K562 (cell line): ENCODE data around the gene GCN1. TPM values are rescaled to one million over a fixed set of nuclear protein-coding genes. Genes with fewer than 3 reads are reported as not detected.

Source experiments
- CREB3L1 ChIP-seq: fragments of 450-650 bp; IDR thresholded peaks from 2 replicates; pipeline ENCODE4 v1.6.1; 2014; ENCODE audit warnings: low read depth, mild to moderate bottlenecking, moderate library complexity, borderline replicate concordance
- DEAF1 ChIP-seq: fragments of 450-650 bp; formaldehyde crosslinking; IDR thresholded peaks from 2 replicates; pipeline ENCODE4 v1.4.0; 2020; ENCODE audit warnings: mild to moderate bottlenecking, moderate library complexity
- E2F4 ChIP-seq: sonication (generic); formaldehyde crosslinking; IDR thresholded peaks from 2 replicates; pipeline ENCODE4 v1.8.0; 2022; ENCODE audit warnings: mild to moderate bottlenecking, low read depth, missing genetic modification reagents
- FOXJ3 ChIP-seq: sonication (generic); formaldehyde crosslinking; IDR thresholded peaks from 2 replicates; pipeline ENCODE4 v1.4.0; 2020; ENCODE audit warnings: mild to moderate bottlenecking, missing genetic modification reagents
- MEIS2 ChIP-seq: fragments of 450-650 bp; IDR thresholded peaks from 2 replicates; pipeline ENCODE4 v1.6.1; 2014; ENCODE audit warnings: mild to moderate bottlenecking; ENCODE audit not compliant: partially characterized antibody
- MTA3 ChIP-seq: fragments of 450-650 bp; formaldehyde crosslinking; IDR thresholded peaks from 2 replicates; pipeline ENCODE4 v1.6.1; 2017; ENCODE audit warnings: mild to moderate bottlenecking, borderline replicate concordance
- MXI1 ChIP-seq: IDR thresholded peaks from 2 replicates; pipeline ENCODE4 v1.6.1; 2011; ENCODE audit warnings: low read depth, mild to moderate bottlenecking, improper control_type of control experiment, low read length
- PTTG1 ChIP-seq: fragments of 450-650 bp; IDR thresholded peaks from 2 replicates; pipeline ENCODE4 v1.6.1; 2016; ENCODE audit warnings: low read depth, mild to moderate bottlenecking, missing genetic modification characterization, missing compliant biosample characterization
- RREB1 ChIP-seq: fragments of 250-450 bp; sonication (Bioruptor Pico); IDR thresholded peaks from 2 replicates; pipeline ENCODE4 v1.4.0; 2020
- RUNX1 ChIP-seq: sonication (generic); IDR thresholded peaks from 2 replicates; pipeline ENCODE4 v1.6.1; 2016; ENCODE audit warnings: antibody characterized with exemption, low read depth
- U2AF2 ChIP-seq: fragments of 200-400 bp; formaldehyde crosslinking; optimal IDR thresholded peaks from 2 replicates; pipeline ENCODE3; 2017; ENCODE audit warnings: low read depth, mild to moderate bottlenecking, low read length
- USF1 ChIP-seq: sonication (generic); formaldehyde crosslinking; IDR thresholded peaks from 2 replicates; pipeline ENCODE4 v1.9.0; 2022; ENCODE audit warnings: mild to moderate bottlenecking, missing genetic modification reagents
- ZBTB2 ChIP-seq: fragments of 450-650 bp; IDR thresholded peaks from 2 replicates; pipeline ENCODE4 v1.6.1; 2016; ENCODE audit warnings: antibody characterized with exemption
- polyA plus RNA-seq, 8 experiments: library from polyadenylated mRNA; depleted of rRNA in 4 of 8; stranded (reverse) in 5 of 8; unstranded in 3 of 8; fragments of >200 nt; fragmentation: Nextera tagmentation in 2 of 8; fragmentation: Illumina TruSeq in 1 of 8; extraction: Ambion mirVana in 2 of 8; extraction: Trizol in 1 of 8; gene quantifications; 2 replicates each; pipeline versions ENCODE4 v1.2.1 to v1.2.3, GENCODE V29; 2011 to 2014; ENCODE audit warnings: inconsistent platforms in 1 of 8, missing spikeins in 1 of 8
- total RNA-seq, 7 experiments: library from RNA; depleted of rRNA in 6 of 7; stranded (reverse); fragments of >200 nt in 6 of 7; fragmentation: Illumina TruSeq in 2 of 7; extraction: Trizol in 2 of 7; gene quantifications; 2 replicates each; pipeline versions ENCODE4 v1.2.1 to v1.2.3, GENCODE V29; 2011 to 2021; ENCODE audit warnings: low replicate concordance in 1 of 7

The GCN1 gene
- total and polyA plus RNA-seq, 9 of the 15 experiments (the other 6 are each of a cell fraction or from before 2014, with no cell fraction given) = 11.9 to 190 (median 51.7) TPM

- TF ChIP-seq FOXJ3 = no peak
- 0 out of 2 replicates have a peak, but pooled peaks have one; percentile 27 for TF ChIP-seq E2F4 (CRISPR knock-in tag)
- TF ChIP-seq RREB1 (CRISPR knock-in tag) = peak; percentile 51; the same call in 1 of the 2 replicates
- peak; percentile 100 for TF ChIP-seq MEIS2
- TF ChIP-seq USF1 (CRISPR knock-in tag) = no peak
- TF ChIP-seq ZBTB2 = peak; percentile 98
- peak; percentile 73; the same call in 1 of the 2 replicates for TF ChIP-seq MXI1
- TF ChIP-seq CREB3L1 = peak; percentile 74; the same call in 1 of the 2 replicates
- 0 out of 2 replicates have a peak, but pooled peaks have one; percentile 45 for TF ChIP-seq DEAF1 (CRISPR knock-in tag)
- no peak for TF ChIP-seq RUNX1
- TF ChIP-seq PTTG1 (tag) = no peak
- TF ChIP-seq MTA3 = 0 out of 2 replicates have a peak, but pooled peaks have one; percentile 15
- TF ChIP-seq U2AF2 = no peak
These were observed 77.5 kb downstream of the GCN1 start (continued) for GRCh38 chr12:120116792-120117651.
